BE2C (cell line): Measurements from ENCODE around the gene ITGB3.

Experiments used
- DNase-seq: peaks from one replicate; pipeline ENCODE4 v3.0.0-alpha.2; 2020
- H3K27me3 ChIP-seq: fragments of 250-450 bp; sonication (Bioruptor Pico); 2 replicates; pipeline ENCODE4 v1.5.1; 2020; ENCODE audit warnings: mild to moderate bottlenecking
- H3K36me3 ChIP-seq: fragments of 250-450 bp; sonication (Bioruptor Pico); 2 replicates; pipeline ENCODE4 v1.5.1; 2020; ENCODE audit warnings: mild to moderate bottlenecking
- H3K4me1 ChIP-seq: fragments of 250-450 bp; sonication (Bioruptor Pico); 2 replicates; pipeline ENCODE4 v1.5.1; 2020
- H3K4me3 ChIP-seq: 2 replicates; pipeline ENCODE4 v1.5.1; 2011; ENCODE audit warnings: low read depth, low read length
- H3K9me3 ChIP-seq: fragments of 250-450 bp; sonication (Bioruptor Pico); 2 replicates; pipeline ENCODE4 v1.5.1; 2020
- TF ChIP-seq, protein P1 (sequence below): IDR thresholded peaks from 2 replicates; pipeline ENCODE4 v1.5.1; 2012; ENCODE audit warnings: mild to moderate bottlenecking, low read depth, low read length

Gene ITGB3

DNA sequence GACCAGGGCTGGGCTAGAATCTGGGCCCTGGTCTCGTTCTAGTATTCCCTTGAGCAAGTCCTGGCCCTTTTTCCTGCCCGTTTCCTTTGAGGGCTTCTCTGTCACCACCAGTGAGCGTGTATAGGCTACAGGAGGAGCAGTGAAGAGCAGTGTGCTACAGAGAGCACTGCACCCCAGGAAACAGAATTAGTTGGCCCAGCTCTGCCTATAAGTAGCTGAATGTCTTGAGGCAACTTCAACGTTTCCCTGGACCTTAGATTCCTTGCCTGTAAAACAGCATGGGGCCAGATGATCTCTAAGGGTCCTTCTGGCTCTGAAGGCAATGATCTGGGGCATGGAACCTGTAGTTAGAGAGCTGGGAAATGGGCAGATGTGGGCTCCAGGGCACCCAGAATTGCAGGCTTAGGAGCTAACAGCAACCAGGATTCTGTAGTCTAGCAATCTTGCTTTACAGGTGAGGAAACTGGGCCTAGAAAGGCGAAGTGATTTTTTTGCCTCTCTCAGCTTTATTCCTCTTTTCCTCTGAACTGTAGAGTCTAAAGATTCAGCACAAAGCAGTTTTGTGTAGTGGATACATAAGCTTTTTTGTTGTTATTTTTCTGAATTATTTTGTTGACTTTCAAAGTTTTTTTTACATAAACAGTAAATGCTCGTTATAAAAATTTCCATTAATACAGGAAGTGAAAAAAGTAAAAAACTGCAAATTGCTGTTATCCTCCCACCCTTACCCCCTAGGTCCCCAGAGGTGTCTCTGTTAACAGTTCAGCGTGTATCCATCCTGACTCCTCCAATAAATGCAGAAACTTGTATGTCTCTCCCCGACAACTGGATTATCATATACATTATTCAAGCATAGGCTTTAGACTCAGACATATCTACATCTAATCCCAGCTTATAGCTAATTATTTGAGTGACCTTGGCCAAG, 46.2 kb upstream of the ITGB3 start:
- DNase-seq, result no peak
- H3K27me3 ChIP-seq, result no peaks in the 10 kb centered on the region
- H3K36me3 ChIP-seq, result no peaks in the 10 kb centered on the region
- H3K9me3 ChIP-seq, result no peaks in the 10 kb centered on the region
- TF ChIP-seq, protein P1, sequence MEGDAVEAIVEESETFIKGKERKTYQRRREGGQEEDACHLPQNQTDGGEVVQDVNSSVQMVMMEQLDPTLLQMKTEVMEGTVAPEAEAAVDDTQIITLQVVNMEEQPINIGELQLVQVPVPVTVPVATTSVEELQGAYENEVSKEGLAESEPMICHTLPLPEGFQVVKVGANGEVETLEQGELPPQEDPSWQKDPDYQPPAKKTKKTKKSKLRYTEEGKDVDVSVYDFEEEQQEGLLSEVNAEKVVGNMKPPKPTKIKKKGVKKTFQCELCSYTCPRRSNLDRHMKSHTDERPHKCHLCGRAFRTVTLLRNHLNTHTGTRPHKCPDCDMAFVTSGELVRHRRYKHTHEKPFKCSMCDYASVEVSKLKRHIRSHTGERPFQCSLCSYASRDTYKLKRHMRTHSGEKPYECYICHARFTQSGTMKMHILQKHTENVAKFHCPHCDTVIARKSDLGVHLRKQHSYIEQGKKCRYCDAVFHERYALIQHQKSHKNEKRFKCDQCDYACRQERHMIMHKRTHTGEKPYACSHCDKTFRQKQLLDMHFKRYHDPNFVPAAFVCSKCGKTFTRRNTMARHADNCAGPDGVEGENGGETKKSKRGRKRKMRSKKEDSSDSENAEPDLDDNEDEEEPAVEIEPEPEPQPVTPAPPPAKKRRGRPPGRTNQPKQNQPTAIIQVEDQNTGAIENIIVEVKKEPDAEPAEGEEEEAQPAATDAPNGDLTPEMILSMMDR, result no peak
- H3K4me1 ChIP-seq, result no peaks in the 10 kb centered on the region
- no peak overlapping the region for H3K4me3 ChIP-seq

DNA sequence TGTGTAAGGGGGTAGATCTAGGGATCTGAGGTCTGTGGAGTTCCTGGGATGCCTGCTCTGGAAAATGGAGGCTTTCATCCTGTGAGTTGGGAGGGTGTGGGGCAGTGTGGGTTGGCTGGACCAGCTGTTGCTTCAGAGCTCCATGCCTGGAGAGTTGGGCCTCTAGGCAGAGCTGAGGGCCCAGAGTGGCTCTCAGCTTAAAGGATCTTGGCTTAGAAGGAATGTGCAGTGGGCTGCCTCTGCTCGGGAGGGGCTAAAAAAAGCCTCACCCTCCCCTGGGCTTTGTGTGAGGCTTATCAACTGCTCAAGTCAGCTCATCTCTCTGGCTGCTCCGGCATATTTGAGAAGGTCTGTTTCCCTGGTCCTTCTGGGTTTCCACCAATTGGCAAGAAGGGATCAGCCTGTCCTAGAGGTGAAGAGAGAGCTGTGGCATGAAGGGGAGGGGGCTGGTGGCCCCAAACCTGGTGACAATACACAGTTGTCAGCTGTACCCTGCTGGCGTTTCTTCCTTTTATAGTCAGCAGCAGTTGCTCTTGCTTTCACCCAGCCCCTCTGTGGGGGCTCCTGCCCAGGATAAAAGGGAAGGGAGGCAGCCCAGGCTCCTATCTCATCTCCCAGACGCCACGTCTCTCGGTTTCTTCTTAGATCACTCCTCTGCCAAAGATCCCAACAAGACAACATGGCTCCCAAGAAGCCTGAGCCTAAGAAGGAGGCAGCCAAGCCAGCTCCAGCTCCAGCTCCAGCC, 44.7 kb upstream of the ITGB3 start, which contains the start of gene MYL4:
MYL4 (plus strand) TSS at position 605 of the 745 bp plus-strand sequence; CDS start at position 680, 75 bp downstream.
- Histone ChIP-seq H3K9me3 (no peaks in the 10 kb centered on the region), H3K4me3 (no peak within 1 kb of the TSS), H3K4me1 (no peaks in the 10 kb centered on the region), H3K36me3 (no peaks in the 10 kb centered on the region), H3K27me3 (no peaks in the 10 kb centered on the region)
- TF ChIP-seq, protein P1, result no peak
- DNase-seq, result no peak

DNA sequence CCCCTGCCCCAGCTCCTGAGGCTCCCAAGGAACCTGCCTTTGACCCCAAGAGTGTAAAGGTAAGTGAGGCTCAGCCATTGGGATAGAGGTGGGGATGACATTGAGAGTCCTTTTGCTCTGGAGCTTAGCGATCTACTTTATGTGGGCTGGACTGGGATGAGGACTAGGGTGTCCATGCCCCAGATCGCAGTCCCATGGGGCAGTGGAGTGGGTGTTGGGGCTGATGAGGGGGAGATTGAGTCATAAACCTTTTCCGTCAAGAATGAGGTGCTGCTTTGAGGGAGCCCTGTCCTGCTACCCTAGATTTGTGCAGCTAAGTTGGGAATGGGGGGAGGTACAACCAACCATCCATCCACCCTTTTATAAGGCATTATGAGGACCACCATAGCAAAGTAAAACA, 44.1 kb upstream of the ITGB3 start:
- TF ChIP-seq, protein P1, result no peak
- H3K36me3 ChIP-seq, result no peaks in the 10 kb centered on the region
- H3K4me1 ChIP-seq, result no peaks in the 10 kb centered on the region

DNA sequence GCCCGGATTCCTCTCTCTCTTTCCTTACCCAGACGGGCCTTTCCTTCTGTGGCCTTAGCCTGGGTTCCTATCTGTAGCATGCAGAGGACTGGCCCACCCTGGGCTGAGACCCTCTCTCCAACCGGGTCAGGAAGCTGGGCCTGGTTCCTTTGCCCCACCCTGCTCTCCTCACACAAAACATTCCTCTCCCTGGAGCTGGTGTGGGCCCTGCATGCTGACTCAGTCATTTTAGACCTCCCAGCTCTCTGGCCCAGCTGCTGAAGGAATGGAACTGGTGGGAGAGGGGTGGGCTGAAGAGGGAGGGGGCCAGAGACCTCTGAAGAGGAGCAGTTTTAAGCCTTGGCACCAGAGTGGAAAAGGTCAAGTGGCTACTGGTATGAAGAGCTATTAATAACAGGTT, 43.5 kb upstream of the ITGB3 start:
- Histone ChIP-seq H3K4me3 (no peak overlapping the region), H3K27me3 (no peaks in the 10 kb centered on the region), H3K9me3 (no peaks in the 10 kb centered on the region), H3K36me3 (no peaks in the 10 kb centered on the region), H3K4me1 (peaks cover 2% of the 10 kb centered on the region; the same call in 1 of the 2 replicates)
- no peak for DNase-seq
- TF ChIP-seq, protein P1, result no peak

More for the DNA sequence above, 44.1 kb upstream of the ITGB3 start:
- Histone ChIP-seq H3K27me3 (no peaks in the 10 kb centered on the region), H3K4me3 (no peak overlapping the region), H3K9me3 (no peaks in the 10 kb centered on the region)
- no peak for DNase-seq

DNA sequence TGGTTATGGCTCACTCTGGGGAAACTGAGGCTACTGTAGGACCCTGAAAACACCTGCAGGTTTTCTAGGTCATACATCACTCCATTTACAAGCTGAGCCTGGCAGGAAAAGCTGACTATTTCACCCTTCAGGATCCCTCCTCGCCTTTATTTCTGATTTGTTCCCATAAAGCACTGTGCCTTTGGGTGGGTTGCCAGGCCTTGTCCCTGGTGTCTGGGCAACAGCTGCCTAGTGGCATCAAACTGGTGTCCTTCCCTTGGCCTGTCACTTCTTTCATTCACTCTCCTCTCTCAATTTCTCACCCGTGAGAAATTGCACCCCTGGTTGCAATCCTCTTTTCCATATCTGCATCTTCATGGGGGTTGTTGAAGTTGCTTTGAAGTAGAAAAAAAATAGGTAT, 42.8 kb upstream of the ITGB3 start:
- DNase-seq, result no peak
- H3K4me3 ChIP-seq, result no peak overlapping the region
- no peaks in the 10 kb centered on the region for H3K36me3 ChIP-seq
- no peaks in the 10 kb centered on the region for H3K27me3 ChIP-seq
- peaks cover 6% of the 10 kb centered on the region; the same call in 1 of the 2 replicates for H3K4me1 ChIP-seq
- no peaks in the 10 kb centered on the region for H3K9me3 ChIP-seq
- TF ChIP-seq, protein P1, result no peak
